Bone marrow (tissue), 2 donors: ENCODE data around the gene UBE2F.
A peak's percentile ranks its signal among the peaks of the same experiment; 100 is the strongest.
"Not testable (repeated sequence)": the region's sequence is repeated elsewhere in the genome, so short reads cannot be mapped to it uniquely, and the experiment has no call there.

Source experiments
- DNase-seq, 2 donors: peaks; one replicate each; lab custom pipeline; 2025; lab: John Stamatoyannopoulos, UW

Gene UBE2F

DNA sequence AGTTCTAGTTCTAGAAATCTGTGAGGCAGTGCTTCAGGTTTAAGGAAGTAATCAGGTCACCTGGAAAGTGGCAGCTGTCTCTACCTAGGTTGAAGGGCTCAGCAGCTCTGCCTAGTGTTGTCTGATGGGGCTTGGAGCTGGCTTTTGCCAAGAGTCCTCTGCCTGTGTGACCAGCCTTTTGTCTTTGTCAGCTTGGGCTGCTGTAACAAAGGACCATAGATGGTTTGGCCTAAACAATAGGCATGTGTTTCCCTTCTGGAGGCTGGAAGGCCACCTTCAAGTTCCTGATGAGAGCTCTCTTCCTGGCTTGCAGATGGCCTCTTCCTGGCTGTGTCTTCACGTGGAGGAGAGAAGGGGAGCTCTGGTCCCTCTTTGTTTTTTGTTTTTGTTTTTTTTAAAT, 13.3 kb downstream of the UBE2F start:
- no peak for DNase-seq

DNA sequence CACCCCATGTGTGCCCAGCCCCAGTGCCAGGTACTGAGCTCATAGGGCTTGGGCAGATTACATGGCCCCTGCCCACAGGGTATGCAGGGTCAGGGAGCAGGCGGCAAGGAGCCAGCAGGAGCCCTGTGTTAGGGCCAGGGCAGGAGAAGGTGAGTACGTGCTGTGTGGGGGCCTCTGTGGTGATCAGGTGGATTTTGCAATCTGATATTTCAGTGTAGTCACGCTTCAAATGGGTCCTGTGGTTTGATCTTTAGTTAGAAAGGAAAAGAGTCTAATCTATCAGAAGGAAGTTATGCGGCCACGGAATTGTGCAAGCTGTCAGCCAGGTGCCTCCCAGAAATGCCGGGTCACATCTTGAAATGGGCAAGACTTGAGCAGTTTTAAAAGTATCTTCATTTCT, 13.9 kb downstream of the UBE2F start:
- DNase-seq = no peak

DNA sequence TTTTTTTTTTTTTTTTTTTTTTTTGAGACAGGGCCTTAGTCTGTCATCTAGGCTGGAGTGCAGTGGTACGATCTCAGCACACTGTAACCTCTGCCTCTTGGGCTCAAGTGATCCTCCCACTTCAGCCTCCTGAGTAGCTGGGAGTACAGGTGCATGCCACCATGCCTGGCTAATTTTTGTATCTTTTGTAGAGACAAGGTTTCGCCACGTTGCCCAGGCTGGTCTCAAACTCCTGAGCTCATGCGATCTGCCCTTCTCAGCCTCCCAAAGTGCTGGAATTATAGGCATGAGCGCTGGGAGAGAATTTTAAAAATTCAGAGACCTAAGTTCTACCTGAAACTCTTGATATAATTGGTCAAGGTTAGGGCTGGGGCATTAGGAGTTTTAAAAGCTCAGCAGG, 14.8 kb downstream of the UBE2F start:
- not testable (repeated sequence) for DNase-seq

DNA sequence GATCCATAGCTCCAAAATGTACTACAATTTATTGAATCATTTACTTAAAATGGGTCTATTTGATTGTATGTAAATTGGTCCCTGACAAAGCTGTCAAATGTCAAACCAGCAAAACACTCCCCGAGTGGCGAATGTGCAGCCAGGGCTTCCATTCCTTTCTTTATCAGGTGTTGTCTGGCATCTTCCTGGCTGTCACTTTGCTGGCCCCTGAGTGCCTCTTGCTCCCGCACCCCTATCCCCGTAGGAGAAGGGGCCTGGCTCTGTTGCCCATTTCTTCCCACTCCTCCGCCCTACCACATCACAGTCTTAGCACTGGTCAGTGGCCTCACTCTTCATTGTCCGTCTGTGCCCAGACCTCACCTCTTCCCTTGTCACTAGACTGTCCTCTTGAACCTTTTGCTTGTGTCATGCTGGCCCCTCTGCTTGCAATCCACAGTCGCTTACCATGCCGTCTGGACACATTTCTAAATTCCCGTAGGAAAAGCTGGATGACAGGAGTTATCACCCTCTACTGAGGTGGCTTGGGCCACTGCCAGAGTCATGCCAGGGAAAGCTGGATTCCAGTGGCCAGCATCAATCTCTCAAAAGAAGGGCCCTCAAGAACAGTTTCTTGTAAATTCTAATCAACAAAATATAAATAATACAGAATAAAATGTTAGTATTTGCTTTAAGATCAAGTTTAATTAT, 15.4 kb downstream of the UBE2F start:
- DNase-seq = no peak

DNA sequence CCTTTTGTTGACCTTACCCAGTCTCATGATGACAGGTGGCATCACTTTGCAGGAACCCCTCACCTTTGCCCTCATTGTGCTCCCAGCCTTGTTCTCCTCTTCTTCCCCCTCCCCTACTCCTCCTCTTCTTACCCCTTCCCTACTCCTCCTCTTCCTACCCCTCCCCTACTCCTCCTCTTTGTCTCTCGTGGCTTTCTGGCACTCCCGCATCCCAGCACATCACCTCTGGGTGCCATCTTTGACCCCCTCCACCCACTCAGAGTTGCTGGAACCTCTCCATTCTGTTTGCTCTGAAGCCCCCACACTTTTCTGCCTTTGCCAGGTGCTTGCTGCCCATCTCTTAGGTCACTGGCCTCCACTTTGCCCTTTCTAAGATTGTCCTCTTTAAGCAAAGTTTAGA, 17.1 kb downstream of the UBE2F start:
- no peak for DNase-seq

DNA sequence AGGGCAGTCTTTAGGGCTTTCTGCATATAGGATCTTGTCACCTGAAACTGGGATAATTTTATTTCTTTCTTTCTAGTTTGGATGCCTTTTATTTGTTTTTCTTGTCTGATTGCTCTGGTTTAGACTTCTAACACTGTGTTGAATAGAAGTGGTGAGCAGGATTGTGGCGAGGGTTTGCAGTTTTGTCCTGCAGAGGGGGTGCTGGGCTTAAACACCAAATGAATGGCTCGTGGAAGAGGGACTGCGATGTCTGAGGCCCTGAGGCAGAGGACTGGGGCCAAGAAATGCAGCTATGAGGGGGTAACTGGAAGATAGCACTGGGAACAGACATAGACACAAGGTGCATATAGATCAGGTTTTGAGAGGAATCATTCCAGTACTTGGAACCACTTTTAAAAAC, 20.5 kb downstream of the UBE2F start:
- no peak for DNase-seq

DNA sequence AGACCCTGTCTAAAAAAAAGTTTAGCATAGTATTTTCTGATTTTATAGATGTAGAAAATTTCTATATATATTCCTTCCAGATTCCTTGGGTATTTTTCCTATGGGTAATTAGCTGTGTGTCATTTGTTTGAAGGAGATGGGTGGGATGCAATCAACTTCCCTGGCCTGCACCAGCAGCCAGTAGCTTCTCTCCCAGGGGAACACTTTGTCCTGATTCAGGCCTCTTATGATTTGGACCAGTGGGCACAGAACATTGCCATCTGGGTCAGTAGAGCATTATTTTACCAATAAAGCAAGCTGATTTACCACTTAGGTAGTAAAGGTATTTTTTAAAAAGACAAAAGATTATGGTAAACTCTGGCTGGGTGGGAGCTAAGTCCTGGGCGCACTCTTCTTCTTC, 26.9 kb downstream of the UBE2F start:
- no peak for DNase-seq

DNA sequence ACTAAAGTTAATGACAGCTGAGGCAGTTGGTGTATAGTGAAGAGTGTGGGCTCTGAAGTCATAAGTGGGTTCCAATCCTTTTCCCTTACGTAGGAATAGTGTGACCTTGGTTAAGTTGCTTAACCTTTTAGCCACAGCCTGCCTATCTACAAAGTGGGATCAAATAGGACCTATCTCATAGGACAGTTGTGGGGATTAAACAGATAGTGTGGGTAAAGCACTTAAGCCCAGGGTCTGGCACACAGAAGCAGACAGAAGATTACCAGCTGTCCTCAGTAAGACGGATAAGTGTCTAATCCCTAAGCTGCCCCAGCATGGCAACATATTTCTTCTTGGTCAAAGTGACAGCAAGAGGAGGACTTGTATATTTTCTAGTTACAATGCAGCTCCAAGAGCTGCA, 28.2 kb downstream of the UBE2F start:
- DNase-seq = no peak

DNA sequence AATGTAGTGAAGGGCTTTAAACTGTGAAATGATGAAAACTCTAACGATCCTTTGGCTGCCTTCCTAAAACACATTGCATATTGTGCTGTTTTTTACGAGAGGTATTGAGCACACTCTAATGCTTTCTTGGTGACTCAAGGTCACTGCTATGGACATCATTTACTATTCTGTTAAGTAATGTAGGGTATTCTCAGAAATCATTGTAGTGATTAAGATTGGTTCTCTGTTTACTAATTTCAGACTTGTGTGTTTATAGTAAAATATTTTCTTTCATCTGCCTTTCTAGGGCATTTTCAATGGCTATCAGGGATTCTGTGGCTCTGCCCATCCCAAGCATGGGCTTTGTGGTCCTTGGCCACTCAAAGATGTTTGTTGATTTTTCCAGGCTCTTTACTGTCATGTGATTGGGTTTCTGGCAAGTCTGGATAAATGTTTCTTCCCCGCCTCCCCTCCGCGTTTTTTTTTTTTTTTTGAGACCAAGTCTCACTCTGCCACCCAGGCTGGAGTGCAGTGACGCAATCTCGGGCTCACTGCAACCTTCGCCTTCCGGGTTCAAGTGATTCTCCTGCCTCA, 29.3 kb downstream of the UBE2F start:
- DNase-seq = no peak

DNA sequence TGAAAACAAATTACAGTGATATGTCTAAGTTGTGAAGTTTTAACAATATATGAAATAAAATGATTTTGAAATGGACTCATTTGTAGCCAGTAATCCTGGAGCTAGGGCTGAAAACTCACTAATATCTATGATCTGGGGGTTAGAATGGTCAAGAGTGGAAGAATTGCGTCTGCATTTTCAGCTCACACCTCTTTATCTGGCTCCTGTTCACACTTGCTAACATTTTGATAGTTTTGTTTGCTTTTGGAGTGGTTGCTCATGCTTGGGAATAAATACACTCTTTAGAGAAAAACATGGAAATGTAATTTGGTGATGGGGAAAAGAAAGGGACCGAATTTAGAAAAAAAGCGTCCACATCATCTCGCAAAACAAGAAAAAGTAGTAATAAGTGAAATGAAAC, 30.7 kb downstream of the UBE2F start:
- no peak for DNase-seq

DNA sequence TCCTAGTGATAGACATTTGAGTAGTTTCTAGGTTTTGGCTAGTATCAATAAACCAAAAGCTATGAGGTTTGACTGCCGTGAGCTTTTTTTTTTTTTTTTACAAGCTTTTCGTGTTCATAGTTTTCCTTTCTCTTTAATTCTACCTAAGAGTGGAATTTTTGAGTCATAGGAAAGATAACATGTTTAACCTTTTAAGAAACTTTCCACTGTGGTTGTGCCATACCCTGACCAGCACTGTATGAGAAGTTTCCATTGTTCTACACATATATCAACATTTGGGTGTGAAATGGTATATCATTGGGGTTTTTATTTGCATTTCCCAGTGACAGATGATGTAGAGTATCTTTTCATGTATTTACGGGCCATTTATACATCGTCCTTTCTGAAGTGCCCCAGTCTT, 31.7 kb downstream of the UBE2F start:
- no peak for DNase-seq

DNA sequence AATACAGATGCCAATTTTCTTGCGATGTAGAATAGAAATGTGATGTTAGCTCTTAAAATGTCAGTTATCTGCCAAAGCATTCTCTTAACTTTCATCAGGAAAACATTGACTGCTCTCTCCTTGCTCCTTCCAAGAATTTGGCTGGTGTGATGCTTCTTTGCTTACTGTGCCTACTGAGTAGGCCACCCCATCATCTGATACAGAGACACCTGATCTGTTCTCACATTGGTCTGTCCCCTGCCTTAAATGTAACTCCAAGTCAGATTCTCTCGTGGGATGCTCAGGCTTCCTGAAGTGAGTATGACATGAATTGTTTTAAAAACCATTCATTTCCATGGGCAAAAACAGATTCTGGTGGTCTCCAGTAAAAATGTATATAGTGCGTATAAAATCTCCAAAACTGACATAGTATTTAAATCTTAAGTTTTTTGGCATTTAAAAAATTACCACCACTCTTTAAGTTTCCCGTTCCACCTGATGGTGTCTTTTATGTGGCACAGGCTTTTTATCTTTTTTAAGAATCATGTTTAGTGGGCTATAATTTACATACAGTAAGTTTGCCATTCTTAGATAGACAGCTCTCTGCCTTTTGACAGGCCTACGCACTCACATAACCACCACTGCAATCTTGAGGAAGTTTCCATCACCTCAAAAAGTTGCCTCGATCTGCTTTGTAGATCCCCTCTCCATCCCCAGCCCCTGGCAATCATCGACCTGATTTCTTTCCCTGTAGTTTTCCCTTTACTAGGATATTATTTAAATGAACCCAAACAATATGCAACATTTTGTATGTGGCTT, 36.6 kb downstream of the UBE2F start:
- DNase-seq = no peak

DNA sequence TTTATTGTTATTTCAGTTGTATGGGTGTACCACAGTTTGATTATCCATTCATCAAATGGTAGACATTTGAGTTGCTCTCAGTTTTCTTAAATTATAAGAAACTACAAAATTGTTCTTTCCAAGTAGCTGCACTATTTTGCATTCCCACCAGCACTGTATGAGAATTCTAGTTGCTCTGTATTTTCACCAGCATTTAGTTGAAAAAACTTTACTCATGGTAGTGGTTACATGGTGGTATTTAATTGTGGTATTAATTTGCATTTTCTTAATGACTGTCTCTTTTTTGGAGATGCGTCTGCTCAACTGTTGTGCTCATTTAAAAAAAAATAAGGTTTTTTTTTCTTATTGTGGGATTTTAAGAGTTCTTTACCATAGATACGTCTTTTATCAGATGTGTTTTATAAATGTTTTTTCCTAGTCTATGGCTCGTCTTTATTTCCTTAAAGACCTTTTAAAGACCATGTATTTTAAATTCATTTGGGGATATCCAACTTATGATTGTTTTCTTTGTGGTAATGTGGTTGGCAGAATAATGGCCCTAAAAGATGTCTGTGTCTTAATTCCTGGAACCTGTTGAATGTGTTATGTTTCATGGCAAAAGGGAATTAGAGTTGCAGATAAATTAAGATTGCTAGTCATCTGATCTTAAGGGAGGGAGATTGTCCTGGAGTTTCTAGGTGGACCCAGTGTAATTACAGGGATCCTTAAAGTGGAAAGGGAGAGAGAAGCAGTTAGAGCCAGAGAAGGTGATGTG, 37.4 kb downstream of the UBE2F start:
- no peak for DNase-seq

DNA sequence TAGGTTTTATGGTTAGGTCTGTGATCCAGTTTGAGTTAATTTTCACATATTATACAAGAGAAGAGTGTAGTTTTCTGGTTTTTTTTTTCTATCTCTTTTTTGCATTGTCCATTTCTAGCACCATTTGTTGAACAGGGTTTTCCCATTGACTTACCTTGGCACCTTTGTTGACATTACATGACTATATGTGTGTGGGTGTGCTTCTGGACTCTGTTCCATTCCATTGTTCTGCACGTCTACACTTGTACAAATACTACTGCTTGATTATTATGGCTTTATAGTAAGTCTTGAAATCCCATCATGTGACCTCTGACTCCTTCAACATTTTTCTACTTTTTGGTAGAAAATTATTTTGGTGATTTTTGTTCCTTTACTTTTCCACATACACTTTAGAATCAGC, 38.7 kb downstream of the UBE2F start:
- no peak for DNase-seq

DNA sequence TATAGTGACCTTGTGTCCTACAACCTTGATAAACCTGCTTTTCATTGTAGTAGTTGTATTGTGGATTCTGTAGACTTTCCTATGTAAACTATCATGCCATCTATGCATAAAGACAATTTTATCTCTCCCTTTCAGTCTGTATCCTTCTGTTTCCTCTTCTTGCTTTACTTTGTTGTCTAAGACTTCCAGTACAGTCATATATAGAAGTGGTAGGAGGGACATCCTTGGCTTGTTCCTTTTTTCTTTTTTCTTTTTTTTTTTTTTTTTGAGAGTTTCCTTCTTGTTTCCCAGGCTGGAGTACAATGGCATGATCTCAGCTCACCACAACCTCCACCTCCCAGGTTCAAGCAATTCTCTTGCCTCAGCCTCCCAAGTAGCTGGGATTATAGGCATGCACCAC, 39.7 kb downstream of the UBE2F start:
- peak in 1 of 2 donors; percentile 83 for DNase-seq

DNA sequence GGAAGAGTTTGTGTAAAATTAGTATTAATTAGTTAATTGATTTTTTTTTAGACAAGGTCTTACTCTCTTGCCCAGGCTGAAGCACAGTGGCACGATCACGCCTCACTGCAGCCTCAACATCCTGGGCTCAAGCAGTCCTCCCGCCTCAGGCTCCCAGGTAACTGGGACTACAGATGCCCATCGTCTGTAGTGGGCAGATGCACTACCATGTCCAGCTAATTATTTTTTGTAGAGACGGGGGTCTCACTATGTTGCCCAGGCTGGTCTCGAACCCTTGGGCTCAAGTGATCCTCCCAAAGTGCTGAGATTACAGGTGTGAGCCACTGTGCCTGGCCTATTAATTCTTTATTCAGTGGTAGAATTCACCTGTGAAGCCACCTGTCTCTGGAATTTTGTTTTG, 41.1 kb downstream of the UBE2F start:
- DNase-seq = no peak

DNA sequence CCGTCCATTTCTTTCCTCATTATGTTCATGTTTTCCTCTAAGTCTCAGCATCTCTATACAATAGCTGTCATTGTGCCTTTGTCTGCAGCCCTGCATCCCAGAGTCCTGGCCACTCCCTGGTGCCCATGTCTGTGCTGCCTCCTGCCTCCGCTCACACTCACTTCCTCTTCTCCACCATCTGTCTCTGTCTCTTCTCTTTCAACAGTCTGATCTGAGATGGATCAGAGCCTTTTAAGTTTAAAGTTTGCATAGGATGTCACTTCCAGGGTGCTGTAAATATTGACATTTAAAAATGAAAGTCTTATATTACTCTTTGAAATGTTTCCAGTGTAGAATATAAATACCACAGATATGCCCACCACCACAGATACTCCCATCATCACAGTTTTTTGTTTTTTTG, 42.7 kb downstream of the UBE2F start:
- DNase-seq = peak in 1 of 2 donors; percentile 73

DNA sequence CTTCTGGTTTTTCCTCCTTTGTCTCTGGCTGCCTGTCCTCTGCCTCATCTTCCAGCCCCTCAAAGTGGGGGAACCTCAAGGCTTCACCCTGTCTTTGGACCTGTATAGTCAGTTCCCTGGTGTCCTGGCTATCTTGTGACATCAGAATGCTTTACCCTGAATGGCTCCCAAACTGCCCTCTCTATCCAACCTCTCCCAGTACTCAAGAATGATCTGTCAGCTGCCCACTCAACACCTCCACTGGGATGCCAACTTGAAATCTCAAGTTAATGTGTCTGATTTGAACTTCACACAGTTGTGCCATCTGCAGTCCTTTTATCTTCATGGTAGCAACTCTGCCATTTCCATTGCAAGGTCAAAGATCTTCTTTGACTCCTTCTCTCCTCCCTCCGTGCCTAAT, 43.8 kb downstream of the UBE2F start:
- DNase-seq = no peak

DNA sequence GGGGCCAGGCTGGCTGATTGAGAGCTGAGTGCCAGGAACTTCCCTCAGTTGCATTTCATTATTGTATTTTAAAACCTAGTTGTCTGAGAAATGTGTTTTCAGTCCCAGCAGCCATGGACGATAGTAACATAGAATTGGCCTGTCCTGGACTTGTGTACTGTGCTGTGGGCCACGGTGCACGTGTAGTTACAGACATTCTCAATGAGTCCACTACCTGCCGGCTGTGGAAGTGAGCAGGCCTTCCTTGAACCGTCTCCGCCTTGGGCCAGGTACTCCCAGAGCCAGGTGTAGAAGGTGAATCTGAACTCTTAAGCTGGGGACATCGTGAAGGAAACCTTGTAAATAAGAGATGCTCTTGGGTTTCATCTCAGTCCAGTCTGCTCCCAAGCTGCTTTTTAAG, 47.0 kb downstream of the UBE2F start:
- no peak for DNase-seq

DNA sequence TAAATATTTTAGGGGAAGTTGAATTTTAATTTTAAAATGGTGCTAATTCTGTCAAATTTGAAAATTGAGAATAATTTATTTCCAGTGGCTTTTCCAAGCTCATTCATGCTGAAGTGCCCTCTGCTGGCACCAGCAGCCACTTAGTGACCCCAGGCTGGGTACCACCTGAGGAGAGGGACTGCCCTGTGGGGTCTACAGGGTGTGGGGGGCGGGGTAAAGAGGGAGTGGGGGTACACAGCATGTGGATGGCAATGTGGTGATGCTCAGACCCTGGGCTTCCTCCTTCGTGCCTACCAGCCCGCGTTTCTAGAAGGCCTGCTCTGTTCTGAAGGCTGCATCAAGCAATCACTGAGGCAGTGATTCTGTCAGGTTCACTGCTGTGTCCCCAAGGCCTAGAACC, 48.9 kb downstream of the UBE2F start:
- no peak for DNase-seq

DNA sequence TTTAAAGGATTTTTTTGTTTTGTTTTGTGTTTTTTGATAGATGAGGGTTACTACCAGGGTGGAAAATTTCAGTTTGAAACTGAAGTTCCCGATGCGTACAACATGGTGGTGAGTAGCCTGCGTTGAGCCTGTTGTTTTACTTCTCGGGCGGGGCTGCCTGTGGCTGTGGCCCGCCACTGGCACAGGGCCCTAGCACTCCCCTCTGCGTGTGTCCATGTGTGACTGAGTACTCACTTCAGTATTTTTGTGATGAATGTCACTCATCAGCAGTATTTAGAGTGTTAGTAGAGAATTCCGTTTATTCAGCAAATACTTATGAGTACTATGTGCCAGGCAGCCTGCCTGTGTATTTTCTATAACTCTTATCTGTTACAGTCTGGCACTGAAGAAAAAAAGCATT, 49.7 kb downstream of the UBE2F start:
- no peak for DNase-seq

DNA sequence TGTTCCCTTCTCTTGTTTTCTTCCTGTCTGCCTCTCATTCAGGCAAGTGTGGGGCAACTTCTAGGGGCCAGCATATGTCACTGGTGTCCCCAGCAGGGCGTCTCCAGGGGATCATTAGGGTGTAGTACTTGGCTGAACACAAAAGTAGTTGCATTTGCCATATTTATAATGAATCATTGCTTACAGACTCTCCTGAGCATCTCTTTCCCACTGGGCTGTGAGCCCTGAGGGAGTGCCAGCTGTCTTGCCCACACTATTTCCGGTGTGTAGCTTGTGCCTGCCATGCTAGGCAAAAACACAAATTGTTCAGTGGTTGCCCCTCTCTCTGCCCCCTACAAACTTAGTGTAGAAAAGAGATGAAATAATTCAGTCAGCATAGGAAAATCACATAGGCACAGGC, 53.1 kb downstream of the UBE2F start:
- DNase-seq = no peak

DNA sequence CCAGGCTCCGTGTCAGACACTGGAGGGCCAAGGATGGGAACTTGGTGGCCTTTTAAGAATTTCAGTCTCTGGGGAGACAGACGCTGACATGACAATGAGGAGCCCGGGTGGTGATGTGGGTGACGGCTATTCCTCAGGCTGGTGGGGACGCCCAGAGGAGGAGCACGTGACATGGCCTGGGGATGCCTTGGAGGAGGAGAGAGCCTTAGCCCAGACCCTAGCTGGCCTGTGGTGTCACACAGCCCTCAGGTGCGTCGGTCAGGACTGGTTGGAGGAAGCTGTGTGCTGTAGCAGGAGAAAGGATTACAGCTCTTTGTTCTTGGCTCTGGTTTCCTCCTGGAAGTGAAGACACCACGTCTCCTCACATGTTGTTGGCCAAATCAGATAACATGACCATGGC, 54.0 kb downstream of the UBE2F start:
- no peak for DNase-seq
